22Rv1 (cell line): ENCODE data around the gene MARCHF3.

Experiments used
- ZFX ChIP-seq: fragments of 450-650 bp; IDR thresholded peaks from 2 replicates; pipeline ENCODE4 v1.6.1; 2017; ENCODE audit warnings: antibody characterized with exemption, borderline replicate concordance
- TF ChIP-seq, protein P1 (sequence below): fragments of 450-650 bp; IDR thresholded peaks from 2 replicates; pipeline ENCODE4 v1.5.1; 2017; ENCODE audit warnings: mild to moderate bottlenecking

GRCh38 chr5:126855266-126855665, 175.1 kb downstream of the MARCHF3 start:
- TF ChIP-seq, protein P1, sequence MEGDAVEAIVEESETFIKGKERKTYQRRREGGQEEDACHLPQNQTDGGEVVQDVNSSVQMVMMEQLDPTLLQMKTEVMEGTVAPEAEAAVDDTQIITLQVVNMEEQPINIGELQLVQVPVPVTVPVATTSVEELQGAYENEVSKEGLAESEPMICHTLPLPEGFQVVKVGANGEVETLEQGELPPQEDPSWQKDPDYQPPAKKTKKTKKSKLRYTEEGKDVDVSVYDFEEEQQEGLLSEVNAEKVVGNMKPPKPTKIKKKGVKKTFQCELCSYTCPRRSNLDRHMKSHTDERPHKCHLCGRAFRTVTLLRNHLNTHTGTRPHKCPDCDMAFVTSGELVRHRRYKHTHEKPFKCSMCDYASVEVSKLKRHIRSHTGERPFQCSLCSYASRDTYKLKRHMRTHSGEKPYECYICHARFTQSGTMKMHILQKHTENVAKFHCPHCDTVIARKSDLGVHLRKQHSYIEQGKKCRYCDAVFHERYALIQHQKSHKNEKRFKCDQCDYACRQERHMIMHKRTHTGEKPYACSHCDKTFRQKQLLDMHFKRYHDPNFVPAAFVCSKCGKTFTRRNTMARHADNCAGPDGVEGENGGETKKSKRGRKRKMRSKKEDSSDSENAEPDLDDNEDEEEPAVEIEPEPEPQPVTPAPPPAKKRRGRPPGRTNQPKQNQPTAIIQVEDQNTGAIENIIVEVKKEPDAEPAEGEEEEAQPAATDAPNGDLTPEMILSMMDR = no peak
- TF ChIP-seq ZFX = no peak
